ENCODE data around the gene RPLP1.

DNA sequence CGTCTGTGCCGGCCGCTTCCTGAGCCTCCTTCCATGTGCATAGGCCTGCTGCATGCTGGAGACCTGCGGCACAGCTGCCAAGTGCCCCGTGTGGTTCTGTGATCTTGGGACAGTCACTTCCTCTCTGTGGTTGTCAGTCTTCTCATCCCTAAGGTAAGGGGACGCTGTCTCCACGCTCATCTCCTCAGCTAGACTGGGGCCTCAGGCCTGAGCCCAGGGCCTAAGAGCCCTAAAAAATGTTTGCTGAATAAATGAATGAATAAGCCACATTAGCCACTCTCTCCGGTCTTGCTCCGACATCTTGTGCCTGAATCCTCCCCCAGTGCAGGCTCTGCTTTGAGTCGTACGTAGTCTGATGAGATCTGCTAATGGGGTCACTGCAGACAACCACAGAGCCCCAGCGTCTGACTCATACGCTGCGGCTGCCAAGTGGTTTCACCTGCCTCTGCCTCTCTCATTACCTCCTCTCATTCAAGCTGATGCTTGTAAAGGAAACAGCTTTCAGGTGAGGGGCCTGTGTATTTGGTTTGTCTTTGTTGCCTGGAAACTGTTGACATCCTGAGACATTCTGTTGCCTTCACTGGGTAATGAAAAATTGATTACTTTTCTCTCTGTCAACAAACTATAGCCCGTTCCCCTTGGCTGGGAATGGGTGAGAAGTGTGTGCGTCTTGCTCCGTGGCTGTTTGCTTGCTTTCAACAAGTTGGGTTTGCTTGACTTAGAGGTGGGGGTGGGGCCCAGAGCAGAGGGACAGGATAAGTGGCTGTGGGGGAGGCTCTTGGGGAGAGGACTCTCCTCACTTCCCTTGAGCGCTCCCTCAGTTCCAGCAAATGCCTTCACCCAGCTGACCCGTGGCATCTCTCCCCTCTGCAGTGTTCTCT lies 15.9 kb downstream of the RPLP1 start:
- TF ChIP-seq, protein P1, sequence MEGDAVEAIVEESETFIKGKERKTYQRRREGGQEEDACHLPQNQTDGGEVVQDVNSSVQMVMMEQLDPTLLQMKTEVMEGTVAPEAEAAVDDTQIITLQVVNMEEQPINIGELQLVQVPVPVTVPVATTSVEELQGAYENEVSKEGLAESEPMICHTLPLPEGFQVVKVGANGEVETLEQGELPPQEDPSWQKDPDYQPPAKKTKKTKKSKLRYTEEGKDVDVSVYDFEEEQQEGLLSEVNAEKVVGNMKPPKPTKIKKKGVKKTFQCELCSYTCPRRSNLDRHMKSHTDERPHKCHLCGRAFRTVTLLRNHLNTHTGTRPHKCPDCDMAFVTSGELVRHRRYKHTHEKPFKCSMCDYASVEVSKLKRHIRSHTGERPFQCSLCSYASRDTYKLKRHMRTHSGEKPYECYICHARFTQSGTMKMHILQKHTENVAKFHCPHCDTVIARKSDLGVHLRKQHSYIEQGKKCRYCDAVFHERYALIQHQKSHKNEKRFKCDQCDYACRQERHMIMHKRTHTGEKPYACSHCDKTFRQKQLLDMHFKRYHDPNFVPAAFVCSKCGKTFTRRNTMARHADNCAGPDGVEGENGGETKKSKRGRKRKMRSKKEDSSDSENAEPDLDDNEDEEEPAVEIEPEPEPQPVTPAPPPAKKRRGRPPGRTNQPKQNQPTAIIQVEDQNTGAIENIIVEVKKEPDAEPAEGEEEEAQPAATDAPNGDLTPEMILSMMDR (IDR thresholded peaks at IDR 0.05; ENCODE audit: insufficient read depth, low read length), result no peak
- TF ChIP-seq SPI1 (IDR thresholded peaks at IDR 0.05; ENCODE audit: borderline replicate concordance, low read depth) (peak; percentile 98), POLR2AphosphoS5 (IDR thresholded peaks at IDR 0.05; ENCODE audit: low read depth) (peak; percentile 73)
- TF ChIP-seq, protein P2, sequence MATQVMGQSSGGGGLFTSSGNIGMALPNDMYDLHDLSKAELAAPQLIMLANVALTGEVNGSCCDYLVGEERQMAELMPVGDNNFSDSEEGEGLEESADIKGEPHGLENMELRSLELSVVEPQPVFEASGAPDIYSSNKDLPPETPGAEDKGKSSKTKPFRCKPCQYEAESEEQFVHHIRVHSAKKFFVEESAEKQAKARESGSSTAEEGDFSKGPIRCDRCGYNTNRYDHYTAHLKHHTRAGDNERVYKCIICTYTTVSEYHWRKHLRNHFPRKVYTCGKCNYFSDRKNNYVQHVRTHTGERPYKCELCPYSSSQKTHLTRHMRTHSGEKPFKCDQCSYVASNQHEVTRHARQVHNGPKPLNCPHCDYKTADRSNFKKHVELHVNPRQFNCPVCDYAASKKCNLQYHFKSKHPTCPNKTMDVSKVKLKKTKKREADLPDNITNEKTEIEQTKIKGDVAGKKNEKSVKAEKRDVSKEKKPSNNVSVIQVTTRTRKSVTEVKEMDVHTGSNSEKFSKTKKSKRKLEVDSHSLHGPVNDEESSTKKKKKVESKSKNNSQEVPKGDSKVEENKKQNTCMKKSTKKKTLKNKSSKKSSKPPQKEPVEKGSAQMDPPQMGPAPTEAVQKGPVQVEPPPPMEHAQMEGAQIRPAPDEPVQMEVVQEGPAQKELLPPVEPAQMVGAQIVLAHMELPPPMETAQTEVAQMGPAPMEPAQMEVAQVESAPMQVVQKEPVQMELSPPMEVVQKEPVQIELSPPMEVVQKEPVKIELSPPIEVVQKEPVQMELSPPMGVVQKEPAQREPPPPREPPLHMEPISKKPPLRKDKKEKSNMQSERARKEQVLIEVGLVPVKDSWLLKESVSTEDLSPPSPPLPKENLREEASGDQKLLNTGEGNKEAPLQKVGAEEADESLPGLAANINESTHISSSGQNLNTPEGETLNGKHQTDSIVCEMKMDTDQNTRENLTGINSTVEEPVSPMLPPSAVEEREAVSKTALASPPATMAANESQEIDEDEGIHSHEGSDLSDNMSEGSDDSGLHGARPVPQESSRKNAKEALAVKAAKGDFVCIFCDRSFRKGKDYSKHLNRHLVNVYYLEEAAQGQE (IDR thresholded peaks at IDR 0.05; ENCODE audit: insufficient replicate concordance, low read depth), result no peak
